ENCODE results near the gene SLC9A1. TPM values are rescaled to one million over a fixed set of nuclear protein-coding genes. Genes with fewer than 3 reads are reported as not detected.

Gene SLC9A1
- total RNA-seq, 1 donor from 2014 or later: 13.6 TPM

- DNase-seq: no peak
- Mint-ChIP-seq H3K9me3 (no peaks in the 10 kb centered on the region), H3K4me1 (peaks cover 38% of the 10 kb centered on the region), H3K27ac (no peak overlapping the region), H3K27me3 (no peaks in the 10 kb centered on the region), H3K4me3 (no peak overlapping the region), H3K36me3 (ENCODE audit: low read depth) (peaks cover 3% of the 10 kb centered on the region)
- ATAC-seq (ENCODE audit: low read depth): no peak
- intact Hi-C loops (cut with micrococcal nuclease): loop anchor here (1.0 to 5.0 kb wide), 6 partner anchors 60 to 506 kb away; no protein-coding TSS in a partner anchor
- CTCF ChIA-PET: interaction anchor here (0.8 to 6.8 kb wide), 14 partner anchors 10 to 294 kb away, joined by 3 to 104 read pairs (median 10); no protein-coding TSS in a partner anchor
- no peak for TF ChIP-seq CTCF (IDR thresholded peaks at IDR 0.05)
- POLR2A ChIA-PET: interaction anchor here (0.6 to 1.0 kb wide), 3 partner anchors 103 to 237 kb away, joined by 3 to 10 read pairs (median 3); no protein-coding TSS in a partner anchor
Measured at GRCh38 chr1:27101696-27102095, 53.2 kb downstream of the SLC9A1 start.

GRCh38 chr1:27101054-27101491 is 53.9 kb downstream of the SLC9A1 start:
- ChIA-PET CTCF (interaction anchor here (1.0 to 12.0 kb wide), 9 partner anchors 11 to 294 kb away, joined by 4 to 290 read pairs (median 15); no protein-coding TSS in a partner anchor), POLR2A (interaction anchor here (0.6 kb wide), 1 partner anchor 185 kb away, joined by 10 read pairs; no protein-coding TSS in a partner anchor)
- Mint-ChIP-seq H3K4me3 (no peak overlapping the region), H3K36me3 (ENCODE audit: low read depth) (peaks cover 3% of the 10 kb centered on the region), H3K27ac (peak overlapping the region; percentile 41), H3K4me1 (peaks cover 32% of the 10 kb centered on the region), H3K9me3 (no peaks in the 10 kb centered on the region), H3K27me3 (no peaks in the 10 kb centered on the region)
- no peak for TF ChIP-seq CTCF (IDR thresholded peaks at IDR 0.05)
- no peak for DNase-seq
- intact Hi-C loops (cut with micrococcal nuclease): loop anchor here (5.0 kb wide), 1 partner anchor 506 kb away; no protein-coding TSS in a partner anchor
- ATAC-seq (ENCODE audit: low read depth): no peak

GRCh38 chr1:27100335-27101053 is 54.4 kb downstream of the SLC9A1 start:
- H3K27me3 Mint-ChIP-seq: no peaks in the 10 kb centered on the region
- H3K9me3 Mint-ChIP-seq: no peaks in the 10 kb centered on the region
- H3K27ac Mint-ChIP-seq: peak overlapping the region; percentile 41
- ATAC-seq (ENCODE audit: low read depth) (no peak), DNase-seq (no peak)
- no peak overlapping the region for H3K4me3 Mint-ChIP-seq
- H3K4me1 Mint-ChIP-seq: peaks cover 26% of the 10 kb centered on the region
- POLR2A ChIA-PET: interaction anchor here (1.2 to 1.5 kb wide), 3 partner anchors 54 to 134 kb away, joined by 4 to 10 read pairs (median 7); partner anchors contain the start of genes SLC9A1 and WDTC1
- peaks cover 3% of the 10 kb centered on the region for H3K36me3 Mint-ChIP-seq (ENCODE audit: low read depth)
- CTCF ChIA-PET: interaction anchor here (1.0 to 12.0 kb wide), 10 partner anchors 11 to 295 kb away, joined by 4 to 290 read pairs (median 13); no protein-coding TSS in a partner anchor
- intact Hi-C loops (cut with micrococcal nuclease): loop anchor here (5.0 kb wide), 1 partner anchor 507 kb away; no protein-coding TSS in a partner anchor
- no peak for TF ChIP-seq CTCF (IDR thresholded peaks at IDR 0.05)

GRCh38 chr1:27099587-27100334 is 55.2 kb downstream of the SLC9A1 start:
- ChIA-PET CTCF (interaction anchor here (0.9 to 12.0 kb wide), 11 partner anchors 12 to 295 kb away, joined by 3 to 290 read pairs (median 9); no protein-coding TSS in a partner anchor), POLR2A (interaction anchor here (0.8 to 1.5 kb wide), 8 partner anchors 12 to 559 kb away, joined by 3 to 15 read pairs (median 6); partner anchors contain the start of genes AHDC1, SLC9A1 and WDTC1)
- no peaks in the 10 kb centered on the region for H3K9me3 Mint-ChIP-seq
- no peak for TF ChIP-seq CTCF (IDR thresholded peaks at IDR 0.05)
- intact Hi-C loops (cut with micrococcal nuclease): loop anchor here (5.0 kb wide), 1 partner anchor 508 kb away; no protein-coding TSS in a partner anchor
- ATAC-seq (ENCODE audit: low read depth): peak; percentile 93
- peaks cover 22% of the 10 kb centered on the region for H3K4me1 Mint-ChIP-seq
- peaks cover 3% of the 10 kb centered on the region for H3K36me3 Mint-ChIP-seq (ENCODE audit: low read depth)
- DNase-seq: peak; percentile 73
- H3K27me3 Mint-ChIP-seq: no peaks in the 10 kb centered on the region
- H3K27ac Mint-ChIP-seq: peak overlapping the region; percentile 91
- peak overlapping the region; percentile 66 for H3K4me3 Mint-ChIP-seq

All from activated B cell treated with CpG ODN at 0.5 μM for 24 hours (primary cell).